ENCODE results near the gene C3orf20. TPM values are rescaled to one million over a fixed set of nuclear protein-coding genes. Genes with fewer than 3 reads are reported as not detected.

Gene C3orf20
- total RNA-seq, 1 experiment from 2014 or later = not detected

- no TSS peak for BruUV-seq (replicated peaks)
- in situ Hi-C loops (cut with HindIII; ENCODE audit: low pct_unique_long_range_greater_than_20kb, low sequenced_read_pairs) = no loop called here
- H3K4me3 ChIP-seq (ENCODE audit: low read depth in 2 of 2, low read length in 2 of 2) = no peak overlapping the region
- CTCF ChIA-PET = no interaction called here
- H3K9me3 ChIP-seq (ENCODE audit: control insufficient read depth, insufficient read depth, low read depth, low read length) = no peaks in the 10 kb centered on the region
- H3K4me1 ChIP-seq (ENCODE audit: control insufficient read depth, insufficient read depth, low read length) = no peaks in the 10 kb centered on the region
- intact Hi-C loops (cut with micrococcal nuclease; ENCODE audit: unreplicated experiment) = no loop called here
- DNase-seq (ENCODE audit: low read depth, low spot score) (no peak), ATAC-seq (no peak)
- no peaks in the 10 kb centered on the region for H3K36me3 ChIP-seq (ENCODE audit: control insufficient read depth, insufficient read depth, low read length)
- H3K27me3 ChIP-seq (ENCODE audit: control insufficient read depth, insufficient read depth, low read length) = no peaks in the 10 kb centered on the region
- no peak overlapping the region for H3K27ac ChIP-seq (ENCODE audit: low read length)
- TF ChIP-seq SIN3A (IDR thresholded peaks at IDR 0.05; ENCODE audit: borderline replicate concordance, insufficient read depth, low read depth, low read length) (no peak), TCF7L2 (IDR thresholded peaks at IDR 0.05; ENCODE audit: low read depth, low read length) (no peak), CTCF (IDR thresholded peaks at IDR 0.05) (no peak), REST (IDR thresholded peaks at IDR 0.05; ENCODE audit: insufficient read depth in 1 of 2, low read depth in 2 of 2, low read length in 1 of 2) (no peak), POLR2AphosphoS5 (IDR thresholded peaks at IDR 0.05; ENCODE audit: low read depth, low read length) (no peak)
- POLR2A ChIA-PET = no interaction called here
Observed at GRCh38 chr3:14700891-14701290, 25.9 kb downstream of the C3orf20 start.

GRCh38 chr3:14701676-14702075, 26.7 kb downstream of the C3orf20 start:
- H3K27ac ChIP-seq (ENCODE audit: low read length) = no peak overlapping the region
- ChIA-PET CTCF (no interaction called here), POLR2A (no interaction called here)
- in situ Hi-C loops (cut with HindIII; ENCODE audit: low pct_unique_long_range_greater_than_20kb, low sequenced_read_pairs) (no loop called here), intact Hi-C loops (cut with micrococcal nuclease; ENCODE audit: unreplicated experiment) (no loop called here)
- ATAC-seq (no peak), DNase-seq (ENCODE audit: low read depth, low spot score) (no peak)
- H3K4me3 ChIP-seq (ENCODE audit: low read depth in 2 of 2, low read length in 2 of 2) = no peak overlapping the region
- no peaks in the 10 kb centered on the region for H3K4me1 ChIP-seq (ENCODE audit: control insufficient read depth, insufficient read depth, low read length)
- no TSS peak for BruUV-seq (replicated peaks)
- TF ChIP-seq REST (IDR thresholded peaks at IDR 0.05; ENCODE audit: insufficient read depth in 1 of 2, low read depth in 2 of 2, low read length in 1 of 2) (no peak), TCF7L2 (IDR thresholded peaks at IDR 0.05; ENCODE audit: low read depth, low read length) (no peak), POLR2AphosphoS5 (IDR thresholded peaks at IDR 0.05; ENCODE audit: low read depth, low read length) (no peak)
- no peaks in the 10 kb centered on the region for H3K36me3 ChIP-seq (ENCODE audit: control insufficient read depth, insufficient read depth, low read length)
- no peaks in the 10 kb centered on the region for H3K9me3 ChIP-seq (ENCODE audit: control insufficient read depth, insufficient read depth, low read depth, low read length)
- no peaks in the 10 kb centered on the region for H3K27me3 ChIP-seq (ENCODE audit: control insufficient read depth, insufficient read depth, low read length)
